ENCODE data around the gene BBS4. TPM values are rescaled to one million over a fixed set of nuclear protein-coding genes. Genes with fewer than 3 reads are reported as not detected.

The BBS4 gene
- total and polyA plus RNA-seq, 12 donors: 6.8 to 18.0 (median 12.5) TPM

DNA sequence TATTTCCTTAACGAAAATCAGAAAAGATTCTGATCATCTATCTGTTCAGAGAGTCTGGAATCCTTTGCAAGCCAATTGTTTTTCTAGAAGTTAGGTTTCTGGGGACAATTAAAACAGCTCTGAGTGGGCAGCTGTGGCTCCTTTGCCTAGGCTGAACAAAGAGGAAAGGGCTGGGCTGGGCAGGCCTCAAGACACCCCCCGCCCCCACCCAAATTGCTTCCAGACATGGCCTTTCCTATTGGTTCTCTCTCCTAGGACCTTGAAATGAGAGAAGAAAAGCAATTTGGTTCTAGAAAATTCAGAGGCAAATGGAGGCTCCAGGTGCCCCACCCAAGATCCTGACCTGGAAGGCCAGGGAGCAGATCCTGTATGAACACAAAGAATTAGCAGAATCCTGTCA lies 99.8 kb downstream of the BBS4 start:
- TF ChIP-seq CTCF (IDR thresholded peaks at IDR 0.05): no peak
- Histone ChIP-seq H3K27ac (peak overlapping the region in 1 of 10 donors; percentile 94), H3K9me3 (no peaks in the 10 kb centered on the region), H3K27me3 (peaks cover 0 to 8% (median 0%) of the 10 kb centered on the region in 7 donors), H3K4me3 (no peak overlapping the region), H3K4me1 (peaks cover 0 to 36% (median 24%) of the 10 kb centered on the region in 9 donors), H3K36me3 (peaks cover 0 to 7% (median 0%) of the 10 kb centered on the region in 9 donors)
- DNase-seq (no peak), ATAC-seq (no peak)
- WGBS, 2 donors: 90 to 92% methylated on average over 2 of the region's 2 CpGs
- intact Hi-C loops (cut with DNase I): loop anchor here in 4 of 10 donors (2.0 to 10.0 kb wide), 3 partner anchors 269 to 489 kb away; partner anchors contain the start of gene NEO1 (in 1 of the 4)

DNA sequence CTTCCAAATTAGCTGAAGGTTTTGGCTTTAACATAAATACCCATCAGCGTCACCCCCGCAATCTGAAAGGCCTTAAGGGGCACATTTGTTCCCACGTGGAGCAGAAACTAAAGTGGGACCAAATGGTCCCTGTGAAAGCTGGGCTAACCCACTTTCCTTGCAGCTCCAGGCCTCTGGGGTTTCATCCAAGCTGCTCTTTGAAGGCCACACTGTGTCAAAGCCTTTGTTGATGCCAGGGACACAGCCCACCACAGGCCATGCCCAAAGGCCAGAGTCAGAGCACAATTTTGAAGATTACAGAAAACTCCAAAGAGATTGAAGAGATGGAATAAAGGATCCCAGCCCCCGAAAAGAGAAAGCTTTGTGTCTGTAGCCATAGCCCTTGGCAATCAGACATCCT lies 100.2 kb downstream of the BBS4 start:
- Histone ChIP-seq H3K27me3 (peaks cover 0 to 10% (median 0%) of the 10 kb centered on the region in 7 donors), H3K4me1 (peaks cover 0 to 32% (median 22%) of the 10 kb centered on the region in 9 donors), H3K4me3 (no peak overlapping the region), H3K36me3 (peaks cover 0 to 4% (median 0%) of the 10 kb centered on the region in 9 donors), H3K9me3 (no peaks in the 10 kb centered on the region), H3K27ac (no peak overlapping the region)
- no peak for TF ChIP-seq CTCF (IDR thresholded peaks at IDR 0.05)
- intact Hi-C loops (cut with DNase I): loop anchor here in 3 of 10 donors (10.0 kb wide), 2 partner anchors 269 to 489 kb away; partner anchors contain the start of gene NEO1 (in 1 of the 3)
- no peak for ATAC-seq
- no peak for DNase-seq
- 90 to 93% methylated on average over 4 of the region's 4 CpGs for WGBS, 2 donors

DNA sequence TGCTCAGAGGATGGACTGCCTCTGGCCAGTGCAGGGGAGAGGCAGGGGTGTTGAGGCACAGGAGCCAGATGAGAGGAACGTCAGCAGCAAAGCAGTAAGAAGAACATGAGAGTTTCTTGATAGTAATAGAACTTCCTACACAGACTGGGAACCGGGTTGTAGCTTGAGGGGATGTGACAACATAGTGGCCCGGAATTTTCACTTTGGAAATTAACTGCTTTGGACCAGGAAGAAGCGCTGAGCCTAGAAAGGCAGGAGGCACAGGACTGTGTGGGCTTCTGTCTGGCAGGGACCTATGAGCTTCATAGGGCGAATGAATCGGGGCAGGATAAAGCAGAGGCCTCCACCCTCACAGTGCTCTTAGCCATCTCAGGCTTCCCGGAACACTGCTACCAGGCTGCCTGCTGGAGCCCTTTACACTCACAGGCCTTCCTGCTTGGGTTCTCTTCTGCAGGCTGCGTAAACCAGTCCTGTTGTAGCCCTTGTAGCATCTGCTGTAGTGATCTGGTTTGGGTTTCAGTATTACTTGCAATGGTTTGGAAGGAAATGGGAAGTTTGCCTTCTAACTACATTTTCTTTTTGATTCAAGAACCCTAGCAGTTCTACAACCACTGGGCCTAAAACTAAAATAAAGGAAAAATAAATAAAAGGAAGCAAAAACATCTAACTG lies 100.8 kb downstream of the BBS4 start:
- Histone ChIP-seq H3K27me3 (peaks cover 0 to 14% (median 0%) of the 10 kb centered on the region in 7 donors), H3K9me3 (no peaks in the 10 kb centered on the region), H3K4me3 (no peak overlapping the region), H3K4me1 (peaks cover 0 to 27% (median 18%) of the 10 kb centered on the region in 9 donors), H3K27ac (no peak overlapping the region), H3K36me3 (peaks cover 0 to under 1% (median 0%) of the 10 kb centered on the region in 9 donors)
- DNase-seq (no peak), ATAC-seq (no peak)
- 83 to 84% methylated on average over 8 of the region's 8 CpGs for WGBS, 2 donors
- intact Hi-C loops (cut with DNase I): loop anchor here in 3 of 10 donors (10.0 kb wide), 2 partner anchors 268 to 488 kb away; partner anchors contain the start of gene NEO1 (in 1 of the 3)
- no peak for TF ChIP-seq CTCF (IDR thresholded peaks at IDR 0.05)

GRCh38 chr15:72787526-72787925 lies 101.5 kb downstream of the BBS4 start:
- Histone ChIP-seq H3K4me1 (peaks cover 0 to 20% (median 11%) of the 10 kb centered on the region in 9 donors), H3K27me3 (peaks cover 0 to 21% (median 3%) of the 10 kb centered on the region in 7 donors), H3K9me3 (no peaks in the 10 kb centered on the region), H3K27ac (no peak overlapping the region), H3K4me3 (no peak overlapping the region), H3K36me3 (no peaks in the 10 kb centered on the region)
- DNase-seq (no peak), ATAC-seq (no peak)
- intact Hi-C loops (cut with DNase I): loop anchor here in 3 of 10 donors (10.0 kb wide), 2 partner anchors 267 to 487 kb away; partner anchors contain the start of gene NEO1 (in 1 of the 3)
- WGBS, 2 donors: 75 to 89% methylated on average over 1 of the region's 1 CpG
- TF ChIP-seq CTCF (IDR thresholded peaks at IDR 0.05): no peak

Other genes with a start within 250 kb of the BBS4 start
- gene ARIH1, start 211.9 kb upstream of the BBS4 start, total RNA-seq: 100 to 1,000 TPM; 148 to 231 (median 188) TPM
- 10 to 100 TPM; 23.1 to 28.9 TPM for gene ARIH1, start 211.9 kb upstream of the BBS4 start, polyA plus RNA-seq
- not detected for gene GOLGA6B, start 31.5 kb upstream of the BBS4 start, total RNA-seq
- gene GOLGA6B, start 31.5 kb upstream of the BBS4 start, polyA plus RNA-seq: not detected
- not detected for gene HIGD2B, start within 50 bp of the BBS4 start, total RNA-seq
- gene HIGD2B, start within 50 bp of the BBS4 start, polyA plus RNA-seq: not detected
- gene ADPGK, start 97.6 kb downstream of the BBS4 start, total RNA-seq: 10 to 100 TPM in 6 of 10 donors, 1 to 10 TPM in 4; 6.4 to 21.8 (median 10.4) TPM
- 10 to 100 TPM; 12.2 to 22.8 TPM for gene ADPGK, start 97.6 kb downstream of the BBS4 start, polyA plus RNA-seq

All from heart right ventricle (tissue), 16 donors.